Skeletal muscle tissue (tissue), 4 donors: ENCODE results near the gene ITIH5. TPM values are rescaled to one million over a fixed set of nuclear protein-coding genes. Genes with fewer than 3 reads are reported as not detected.

ENCODE experiments used
- H3K27ac ChIP-seq: one replicate; pipeline ENCODE4 v1.7.0; 2013; ENCODE audit warnings: mild to moderate bottlenecking, low read depth, low read length, inconsistent platforms
- H3K27me3 ChIP-seq, 3 donors: one replicate each; pipeline ENCODE4 v1.7.0; 2013; ENCODE audit warnings: low read length in 3 of 3; ENCODE audit not compliant: control insufficient read depth in 3 of 3, insufficient read depth in 3 of 3
- H3K36me3 ChIP-seq, 3 donors: one replicate each; pipeline ENCODE4 v1.7.0; 2013; ENCODE audit warnings: low read length in 3 of 3; ENCODE audit not compliant: control insufficient read depth in 3 of 3, insufficient read depth in 3 of 3
- H3K4me1 ChIP-seq, 3 donors: one replicate each; pipeline ENCODE4 v1.7.0; 2013; ENCODE audit warnings: low read length in 3 of 3, mild to moderate bottlenecking in 3 of 3; ENCODE audit not compliant: control insufficient read depth in 3 of 3, insufficient read depth in 3 of 3
- H3K4me3 ChIP-seq, 3 donors: one replicate each; pipeline ENCODE4 v1.7.0; 2013; ENCODE audit warnings: low read length in 3 of 3
- H3K9ac ChIP-seq, 3 donors: one replicate each; pipeline ENCODE4 v1.7.0; 2013; ENCODE audit warnings: low read length in 3 of 3, mild to moderate bottlenecking in 3 of 3, moderate library complexity in 2 of 3, low read depth in 1 of 3
- H3K9me3 ChIP-seq, 3 donors: one replicate each; pipeline ENCODE4 v1.7.0; 2013; ENCODE audit warnings: low read length in 3 of 3; ENCODE audit not compliant: control insufficient read depth in 3 of 3
- total RNA-seq: library from RNA; depleted of rRNA; stranded (reverse); fragments of >200 nt; gene quantifications from one replicate; pipeline ENCODE4 v1.2.3, GENCODE V29; 2014
- donor health status: Osteomylitis.

Gene ITIH5
- total RNA-seq, 1 donor from 2014 or later: 37.1 TPM

DNA sequence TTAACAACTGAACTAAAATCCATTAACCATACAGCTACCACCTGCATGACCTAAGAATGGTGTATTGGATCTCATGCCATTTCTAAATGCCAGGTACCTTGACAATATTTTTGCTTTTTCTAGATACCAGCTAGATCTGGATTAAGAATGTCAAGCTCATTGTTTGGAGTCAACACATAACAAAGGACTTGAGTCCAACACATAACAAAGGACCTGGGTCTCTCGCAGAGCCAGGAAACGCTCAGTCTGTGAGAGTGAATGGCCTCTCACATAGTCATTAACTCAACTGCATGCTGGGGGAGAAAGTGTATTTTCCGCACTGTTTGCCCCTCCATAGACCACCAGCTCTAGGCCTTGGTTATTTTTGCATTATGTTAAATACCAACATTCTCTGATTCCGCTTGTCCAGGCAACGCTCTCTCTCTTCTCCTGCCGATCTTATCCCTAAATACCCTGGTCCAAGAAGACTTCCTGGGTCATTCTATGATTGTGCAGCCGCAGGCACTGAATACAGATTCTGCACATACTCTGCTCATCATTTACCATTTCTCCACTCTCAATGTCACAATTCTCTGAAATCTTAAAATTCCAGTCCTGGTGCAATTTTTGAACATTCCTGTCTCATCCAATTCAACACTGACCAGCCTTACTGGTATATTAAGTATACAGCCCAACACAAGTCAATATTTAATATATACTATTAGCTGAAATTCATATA is 31.2 kb downstream of the ITIH5 start:
- H3K9ac ChIP-seq: no peak overlapping the region
- H3K27me3 ChIP-seq: no peaks in the 10 kb centered on the region
- peak overlapping the region; percentile 57 for H3K27ac ChIP-seq
- H3K4me3 ChIP-seq: no peak overlapping the region
- H3K36me3 ChIP-seq: peaks cover 0 to 3% (median 0%) of the 10 kb centered on the region in 3 donors
- peaks cover 0 to 5% (median 0%) of the 10 kb centered on the region in 3 donors for H3K4me1 ChIP-seq
- no peaks in the 10 kb centered on the region for H3K9me3 ChIP-seq

DNA sequence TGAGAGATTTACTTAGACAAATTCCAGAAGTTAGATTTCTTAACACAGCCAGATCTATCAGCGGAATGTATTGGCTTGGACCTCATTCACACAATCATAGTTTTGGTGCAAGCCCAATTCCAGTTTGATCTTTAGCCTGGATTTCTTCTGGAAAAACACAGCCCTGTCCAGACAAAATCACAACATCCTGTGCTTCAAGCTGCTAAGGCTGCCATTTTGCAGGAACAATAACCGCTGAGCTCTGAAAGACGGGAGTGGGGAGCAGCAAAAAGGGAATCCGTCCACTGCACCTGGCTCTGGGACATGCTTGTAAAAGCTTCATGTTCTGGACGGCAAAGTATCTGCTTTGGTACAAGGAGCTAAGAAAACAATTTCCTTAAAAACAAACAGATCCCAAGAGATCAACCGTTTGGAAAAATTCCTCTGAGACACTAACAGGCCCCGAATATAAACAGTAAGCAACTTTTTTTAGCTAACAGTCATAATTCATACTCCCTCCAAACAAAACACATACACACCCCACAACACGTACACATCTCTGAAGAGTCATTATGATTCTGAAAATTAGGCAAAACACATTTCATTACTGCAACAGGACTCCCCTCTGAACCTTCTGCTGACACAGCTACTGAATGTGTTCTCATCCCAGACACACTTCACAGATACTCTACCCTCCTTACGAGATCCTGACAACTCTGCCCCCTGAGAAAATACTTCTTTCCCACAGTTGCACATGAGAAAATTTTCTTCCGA is 32.4 kb downstream of the ITIH5 start:
- peaks cover 0 to 5% (median 0%) of the 10 kb centered on the region in 3 donors for H3K4me1 ChIP-seq
- H3K9me3 ChIP-seq: no peaks in the 10 kb centered on the region
- H3K36me3 ChIP-seq: peaks cover 0 to 3% (median 0%) of the 10 kb centered on the region in 3 donors
- H3K4me3 ChIP-seq: no peak overlapping the region
- no peak overlapping the region for H3K9ac ChIP-seq
- no peaks in the 10 kb centered on the region for H3K27me3 ChIP-seq
- peak overlapping the region; percentile 57 for H3K27ac ChIP-seq

DNA sequence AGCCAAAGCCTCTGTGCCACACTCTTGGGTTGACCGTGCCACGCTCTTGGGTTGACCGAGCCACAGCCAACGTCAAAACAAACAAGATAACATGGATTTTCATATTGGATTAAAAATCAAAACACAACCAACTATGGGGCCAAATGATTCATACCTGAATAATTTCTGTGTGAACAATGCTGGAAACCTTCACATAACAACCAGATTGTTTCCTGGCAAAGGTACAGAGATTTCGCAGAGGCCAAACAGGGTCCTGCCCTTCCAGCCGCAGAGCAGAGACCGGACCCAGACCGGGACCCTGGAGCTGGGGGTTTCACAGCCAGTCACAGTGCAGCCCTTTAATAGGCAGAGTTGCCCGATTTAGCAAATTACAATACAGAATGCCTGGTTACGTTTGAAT is 40.5 kb downstream of the ITIH5 start:
- Histone ChIP-seq H3K27me3 (no peaks in the 10 kb centered on the region), H3K4me1 (peaks cover 0 to 4% (median 0%) of the 10 kb centered on the region in 3 donors), H3K4me3 (no peak overlapping the region), H3K9ac (no peak overlapping the region), H3K9me3 (no peaks in the 10 kb centered on the region), H3K27ac (peak overlapping the region; percentile 52), H3K36me3 (peaks cover 0 to 4% (median 3%) of the 10 kb centered on the region in 3 donors)

DNA sequence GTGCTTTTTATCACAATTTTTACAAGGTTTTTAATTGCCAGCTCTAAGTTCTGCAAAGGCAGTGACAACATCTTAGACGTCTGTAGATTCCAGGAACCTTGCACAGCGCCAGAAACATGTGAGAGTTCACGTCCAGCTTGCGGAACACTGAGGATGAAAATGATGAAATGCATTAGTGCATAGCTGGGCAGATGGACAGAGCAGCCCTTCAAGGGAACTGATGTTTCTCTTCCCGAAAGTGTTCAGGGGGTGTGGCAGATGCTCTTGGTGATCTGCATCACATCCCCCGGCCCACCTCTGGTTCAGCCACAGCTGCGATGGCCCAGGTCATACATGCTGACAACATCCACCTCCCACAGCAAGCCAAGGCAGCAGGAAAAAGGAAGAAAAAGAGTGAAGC is 40.9 kb downstream of the ITIH5 start:
- no peaks in the 10 kb centered on the region for H3K27me3 ChIP-seq
- H3K27ac ChIP-seq: peak overlapping the region; percentile 52
- peaks cover 0 to 4% (median 3%) of the 10 kb centered on the region in 3 donors for H3K36me3 ChIP-seq
- H3K4me1 ChIP-seq: peaks cover 0 to 4% (median 0%) of the 10 kb centered on the region in 3 donors
- H3K9ac ChIP-seq: no peak overlapping the region
- no peak overlapping the region for H3K4me3 ChIP-seq
- no peaks in the 10 kb centered on the region for H3K9me3 ChIP-seq

DNA sequence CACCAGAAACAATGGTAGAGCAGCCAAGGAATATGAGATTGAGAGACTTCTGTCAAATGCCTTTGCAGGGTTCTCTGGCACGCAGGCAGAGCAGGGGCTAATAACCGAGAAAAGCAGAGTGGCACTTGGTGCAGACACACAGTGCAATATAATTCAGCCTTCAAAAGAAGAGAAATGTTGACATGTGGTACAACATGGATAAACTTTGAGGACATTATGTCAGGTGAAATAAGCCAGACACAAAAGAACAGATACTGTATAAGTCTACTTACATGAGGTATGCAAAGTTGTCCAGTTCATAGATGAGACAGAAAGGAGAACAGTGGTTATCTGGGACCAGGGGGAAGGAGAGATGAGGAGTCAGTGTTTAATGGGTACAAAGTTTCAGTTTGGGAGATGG is 41.8 kb downstream of the ITIH5 start:
- Histone ChIP-seq H3K9me3 (no peaks in the 10 kb centered on the region), H3K27me3 (no peaks in the 10 kb centered on the region), H3K36me3 (peaks cover 0 to 4% (median 3%) of the 10 kb centered on the region in 3 donors), H3K4me3 (no peak overlapping the region), H3K27ac (no peak overlapping the region), H3K4me1 (peaks cover 0 to 4% (median 0%) of the 10 kb centered on the region in 3 donors), H3K9ac (no peak overlapping the region)

DNA sequence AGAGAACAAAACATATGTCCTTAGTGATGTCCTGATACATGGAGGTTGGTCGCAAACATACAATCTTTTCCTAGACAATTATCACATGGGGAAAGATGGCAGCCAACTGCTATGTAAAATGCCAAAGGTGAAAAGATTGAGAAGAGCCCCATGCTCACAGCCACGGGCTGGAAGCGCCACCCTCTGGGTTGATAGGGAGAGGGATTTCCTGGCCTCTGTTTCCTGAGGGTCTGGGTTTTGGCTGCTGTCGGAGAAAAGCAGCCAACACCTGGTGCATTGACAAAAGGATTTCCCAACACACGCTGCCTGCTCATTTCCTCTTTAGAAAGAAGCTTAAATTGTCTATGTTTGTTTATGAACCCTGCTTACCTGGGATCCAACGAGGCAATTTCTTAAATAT is 43.8 kb downstream of the ITIH5 start:
- H3K9ac ChIP-seq: no peak overlapping the region
- H3K4me1 ChIP-seq: peaks cover 0 to 4% (median 0%) of the 10 kb centered on the region in 3 donors
- H3K36me3 ChIP-seq: no peaks in the 10 kb centered on the region
- H3K27me3 ChIP-seq: no peaks in the 10 kb centered on the region
- H3K9me3 ChIP-seq: no peaks in the 10 kb centered on the region
- no peak overlapping the region for H3K4me3 ChIP-seq
- H3K27ac ChIP-seq: no peak overlapping the region

DNA sequence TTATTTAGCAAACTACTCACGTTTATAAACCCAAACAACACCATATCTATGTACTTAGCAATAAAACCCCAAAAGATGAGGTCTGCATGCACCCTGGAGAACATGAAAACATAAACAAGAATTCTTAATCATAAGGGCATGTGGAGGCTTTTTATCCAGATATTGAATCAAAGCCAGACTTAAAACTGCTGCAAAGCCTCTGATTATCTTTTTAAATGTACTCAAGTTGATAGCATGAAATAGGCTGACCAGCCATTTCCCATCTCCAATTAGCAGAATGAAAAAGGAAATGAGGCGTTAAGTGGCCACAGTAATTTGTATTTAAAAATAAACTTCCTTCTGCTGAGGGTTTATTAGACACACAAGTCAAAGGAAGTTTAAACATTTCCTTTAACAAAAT is 48.3 kb downstream of the ITIH5 start:
- Histone ChIP-seq H3K4me1 (no peaks in the 10 kb centered on the region), H3K4me3 (no peak overlapping the region), H3K36me3 (no peaks in the 10 kb centered on the region), H3K9ac (no peak overlapping the region), H3K27me3 (no peaks in the 10 kb centered on the region), H3K27ac (no peak overlapping the region), H3K9me3 (no peaks in the 10 kb centered on the region)

DNA sequence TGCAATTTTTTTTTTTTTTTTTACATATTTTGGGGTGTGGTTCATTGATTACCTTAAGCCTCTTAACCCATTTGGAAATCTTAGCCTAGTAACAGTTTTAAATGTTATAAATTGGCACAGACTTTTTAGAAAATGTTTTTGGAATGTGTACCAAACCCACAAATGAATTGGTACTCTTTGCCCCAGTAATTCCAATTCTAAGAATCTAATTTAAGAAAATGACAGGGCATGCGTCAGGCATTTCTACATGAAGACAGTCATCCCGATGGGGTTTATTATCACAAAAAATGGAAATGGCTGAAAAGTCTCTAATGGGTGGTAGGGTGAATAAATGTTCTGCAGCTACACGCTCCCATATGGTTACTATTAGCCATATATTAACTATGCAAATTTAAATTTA is 54.9 kb downstream of the ITIH5 start:
- Histone ChIP-seq H3K4me1 (peaks cover 8 to 17% (median 9%) of the 10 kb centered on the region in 3 donors), H3K9me3 (no peaks in the 10 kb centered on the region), H3K4me3 (no peak overlapping the region), H3K36me3 (no peaks in the 10 kb centered on the region), H3K27me3 (no peaks in the 10 kb centered on the region), H3K9ac (no peak overlapping the region), H3K27ac (no peak overlapping the region)

DNA sequence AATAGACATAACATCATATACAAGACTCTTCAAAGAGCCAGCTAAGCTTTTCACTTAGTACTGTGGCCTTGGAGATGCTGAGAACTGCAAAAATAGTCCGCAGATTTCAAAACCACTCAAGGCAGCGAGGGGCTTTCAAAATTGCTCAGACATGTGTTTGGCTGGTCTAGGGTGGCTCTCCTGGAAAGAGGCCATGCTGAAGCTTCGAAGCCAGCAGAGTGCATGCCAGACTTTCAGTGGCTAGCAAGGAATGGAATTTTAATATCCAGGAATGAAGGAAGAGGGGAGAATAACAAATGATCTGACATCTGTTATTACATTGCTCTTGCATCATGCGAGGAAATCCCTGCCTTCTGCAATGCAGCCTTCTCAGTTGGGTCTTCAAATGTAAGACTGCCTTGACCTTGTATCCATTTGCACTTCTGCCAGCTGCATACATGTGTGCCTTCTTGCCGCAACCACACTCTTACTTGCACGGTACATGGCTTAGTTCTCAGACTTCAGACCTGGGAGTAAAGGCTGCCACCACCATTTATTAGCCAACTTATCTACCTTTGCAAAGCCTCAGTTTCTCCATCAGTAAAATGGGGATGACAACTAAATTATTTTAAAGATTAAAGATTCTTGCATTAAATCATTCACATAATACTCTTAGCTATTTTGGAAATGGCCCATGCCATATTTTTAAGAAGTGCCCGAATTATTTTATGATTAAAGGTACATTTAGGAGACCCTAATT is 55.9 kb downstream of the ITIH5 start:
- Histone ChIP-seq H3K27ac (no peak overlapping the region), H3K27me3 (no peaks in the 10 kb centered on the region), H3K9me3 (no peaks in the 10 kb centered on the region), H3K36me3 (no peaks in the 10 kb centered on the region), H3K4me3 (no peak overlapping the region), H3K4me1 (peaks cover 8 to 17% (median 9%) of the 10 kb centered on the region in 3 donors), H3K9ac (no peak overlapping the region)
